SK-N-DZ (cell line): ENCODE results near the gene DNASE2B.
A peak's percentile ranks its signal among the peaks of the same experiment; 100 is the strongest.

Source experiments
- DNase-seq: peaks from one replicate; pipeline ENCODE4 v3.0.0-alpha.2; 2015; ENCODE audit warnings: low spot score

DNASE2B gene

DNA sequence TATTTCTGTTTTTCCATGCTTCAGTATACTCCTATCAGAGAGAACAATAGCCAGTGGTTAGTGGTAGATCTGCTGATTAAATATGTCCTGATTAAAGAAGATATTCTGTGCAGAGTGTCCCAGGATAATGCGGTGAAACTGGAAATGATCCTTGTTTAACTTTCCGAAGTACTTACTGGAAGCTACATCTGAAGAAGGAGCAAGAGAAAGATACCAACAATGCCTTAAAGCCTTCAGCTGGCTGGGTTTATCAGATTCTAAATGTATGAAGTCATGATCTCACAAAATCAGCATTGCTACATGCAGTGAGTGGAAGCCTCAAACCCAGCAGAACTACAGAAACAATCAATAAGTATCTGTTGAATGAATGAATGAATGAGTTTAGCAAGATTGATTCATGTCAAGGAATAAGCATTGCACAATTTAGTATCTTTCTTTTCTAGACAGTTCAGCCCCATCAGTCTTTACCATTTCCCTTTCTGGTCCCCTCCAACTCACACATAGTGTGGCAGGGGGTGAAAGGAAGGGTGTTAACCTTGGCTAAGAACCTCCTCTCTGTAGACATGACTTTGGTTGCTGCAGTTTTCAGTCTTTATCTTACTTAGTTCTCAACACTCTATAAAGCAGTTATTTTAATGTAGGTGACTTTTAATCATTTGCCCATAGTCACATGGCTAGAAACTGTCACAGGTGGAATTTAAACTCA is 24.7 kb upstream of the DNASE2B start:
- no peak for DNase-seq

DNA sequence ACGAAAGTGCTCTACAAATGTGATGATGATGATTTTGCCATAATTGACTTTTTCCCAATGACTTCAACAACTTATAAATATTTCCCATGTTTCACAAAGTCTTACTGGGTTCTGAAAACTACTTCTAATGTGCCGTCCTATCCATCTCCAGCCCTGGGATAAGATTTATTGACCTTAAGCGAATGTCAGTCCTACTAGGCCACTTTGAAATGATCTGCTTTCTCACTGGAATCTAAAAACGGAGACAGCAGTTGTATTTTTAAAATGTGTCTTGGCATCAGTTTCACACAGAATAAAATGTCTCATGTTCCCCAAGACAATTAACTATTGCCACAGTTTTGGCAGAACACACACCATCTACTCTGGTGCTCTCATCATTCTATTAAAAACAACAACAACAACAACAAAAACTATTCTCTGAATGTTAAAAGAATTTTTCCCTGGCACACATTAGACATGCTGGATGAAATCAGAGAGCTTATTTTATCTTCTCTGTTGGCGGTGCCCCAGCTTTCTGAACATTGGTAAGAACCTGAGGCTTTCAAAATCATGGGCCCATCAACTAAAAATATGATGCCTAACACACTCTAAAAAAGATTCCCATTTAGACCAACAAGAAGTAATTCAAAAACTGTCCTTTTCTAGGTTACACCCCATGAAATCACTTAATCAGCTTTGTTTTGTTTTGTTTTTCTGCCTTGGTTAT is 23.1 kb upstream of the DNASE2B start:
- DNase-seq: no peak

DNA sequence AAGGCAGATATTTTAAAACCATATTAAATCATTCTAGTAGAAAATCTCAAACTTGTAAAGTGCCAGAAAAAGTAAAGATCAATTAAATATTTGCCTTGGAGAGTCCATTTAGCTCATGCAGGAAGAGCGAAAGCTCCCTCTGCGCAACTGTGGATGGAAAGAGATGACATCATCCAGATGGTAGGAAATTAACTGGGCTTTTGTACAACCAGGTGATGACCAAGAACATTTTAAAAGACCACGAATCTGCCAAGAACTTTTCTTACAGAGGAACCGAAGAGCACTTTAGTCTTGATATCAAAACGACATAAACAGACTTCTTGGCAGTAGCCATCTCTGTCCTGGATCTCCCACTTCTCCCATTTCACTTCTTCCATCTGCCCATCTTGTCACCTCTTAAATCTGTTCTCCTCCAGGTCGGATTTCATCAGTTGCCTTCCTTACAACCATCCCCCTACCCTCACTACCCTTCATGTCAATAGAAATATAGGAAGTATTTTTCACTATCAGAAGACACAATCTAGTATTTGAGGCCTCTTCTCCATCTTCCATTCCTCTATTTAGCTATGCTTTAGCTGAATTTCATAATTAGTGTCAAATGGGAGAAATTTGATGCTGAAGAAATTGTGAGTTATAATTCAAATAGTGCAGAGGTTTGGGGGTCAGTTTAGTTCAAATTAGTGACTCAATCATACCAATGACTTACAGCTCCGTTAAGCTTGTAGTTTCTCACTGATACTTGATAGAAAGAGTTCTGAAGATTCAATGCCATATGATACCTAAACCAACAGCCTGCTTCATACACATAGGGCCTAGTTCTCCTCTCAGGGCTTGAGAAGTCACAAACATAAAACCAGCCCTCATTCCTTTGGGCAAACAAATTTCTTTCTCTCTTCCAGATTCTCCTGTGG is 22.0 kb upstream of the DNASE2B start:
- DNase-seq: no peak

DNA sequence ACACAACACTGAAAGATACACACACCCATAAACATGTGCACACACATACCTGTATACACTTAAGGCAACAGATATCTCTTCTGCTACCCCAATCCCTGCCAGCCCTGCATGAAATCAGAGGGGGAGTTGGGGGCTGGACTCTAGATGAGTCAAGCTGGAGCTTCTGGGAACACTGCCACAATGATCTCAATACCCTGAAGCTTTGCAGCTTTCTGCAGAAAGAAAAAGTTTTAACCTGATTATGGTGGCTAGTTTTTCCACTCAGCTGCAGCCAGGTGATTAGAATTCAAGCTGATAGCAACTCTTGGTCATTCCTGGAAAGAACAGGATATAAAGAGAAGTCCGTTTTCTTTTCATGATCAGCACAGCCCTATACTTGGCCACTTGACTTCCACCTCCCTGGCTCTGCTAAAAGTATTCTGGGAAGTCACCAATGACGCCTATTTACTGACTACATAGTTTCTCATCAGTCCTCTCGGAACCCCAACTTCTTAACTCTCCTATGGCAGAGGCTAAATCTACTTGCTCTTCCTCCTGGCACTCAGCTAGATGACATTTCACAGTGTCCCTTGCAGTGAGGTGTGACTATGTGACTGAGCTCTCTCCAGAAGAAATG is 20.7 kb upstream of the DNASE2B start:
- DNase-seq: no peak

DNA sequence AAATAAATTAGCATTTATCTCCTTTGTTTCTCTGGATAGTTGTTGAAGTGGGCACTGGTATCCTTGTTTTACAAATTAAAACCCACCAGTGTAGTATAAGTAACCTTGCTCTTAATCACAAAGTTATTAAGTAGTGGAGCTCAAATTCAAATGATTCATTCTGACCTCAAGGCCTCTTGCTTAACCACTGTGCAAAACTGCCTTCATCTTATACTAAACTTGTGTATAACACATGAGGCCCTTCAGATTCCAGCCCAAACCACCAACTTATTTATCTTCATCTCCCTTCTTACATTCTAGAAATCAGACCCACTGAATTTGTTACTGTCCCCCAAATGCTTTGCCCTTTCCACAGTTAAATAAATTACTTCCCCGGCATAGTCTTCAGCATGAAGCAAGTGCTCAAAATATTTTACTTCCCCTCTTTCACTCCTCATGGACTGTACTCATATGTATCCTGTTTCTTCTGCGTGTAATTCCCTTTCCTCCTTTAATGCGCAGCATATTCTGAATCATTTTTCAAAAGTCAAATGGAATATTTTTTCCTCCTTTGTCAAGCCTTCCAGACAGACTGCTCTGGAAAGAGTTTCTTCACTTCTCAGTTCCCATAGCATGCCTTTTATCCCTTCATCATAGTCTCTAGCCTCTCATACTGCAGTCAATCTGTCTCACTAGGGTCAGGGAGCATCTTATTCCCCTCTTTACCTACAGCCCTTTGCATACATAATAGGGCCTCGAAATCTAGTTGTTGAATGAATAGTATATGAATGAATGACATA is 19.0 kb upstream of the DNASE2B start:
- DNase-seq: no peak

DNA sequence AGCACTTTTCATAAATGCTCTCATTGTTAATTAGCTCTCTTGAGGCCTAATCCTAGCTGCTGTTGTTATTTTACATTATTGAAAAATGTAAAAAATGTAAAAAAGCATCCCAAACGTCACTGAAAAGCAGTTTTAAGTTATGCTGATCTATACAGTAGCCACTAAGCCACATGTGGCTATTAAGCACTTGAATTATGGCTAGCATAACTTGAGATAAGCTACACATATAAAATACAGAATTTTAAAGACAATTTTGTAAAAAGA is 18.4 kb upstream of the DNASE2B start:
- no peak for DNase-seq

DNA sequence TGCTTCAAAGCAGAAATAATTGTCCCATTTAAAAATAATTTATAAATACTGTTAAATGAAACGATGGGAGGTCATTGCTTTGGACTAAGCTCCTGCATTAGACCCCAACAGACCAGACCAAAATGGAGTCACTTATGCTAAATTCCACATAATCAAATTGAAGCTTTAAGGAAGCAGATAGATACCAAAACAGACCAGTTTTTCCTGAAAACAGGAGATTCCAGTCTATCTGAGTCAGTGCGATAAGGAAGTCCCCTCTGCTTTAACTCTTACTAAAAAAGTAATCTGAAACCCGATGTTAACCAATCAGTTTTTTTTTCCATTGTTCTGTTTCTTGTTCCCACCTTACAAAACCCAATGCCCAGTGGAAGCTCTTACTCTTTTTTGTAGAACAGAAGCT is 16.2 kb upstream of the DNASE2B start:
- DNase-seq: peak; percentile 5

DNA sequence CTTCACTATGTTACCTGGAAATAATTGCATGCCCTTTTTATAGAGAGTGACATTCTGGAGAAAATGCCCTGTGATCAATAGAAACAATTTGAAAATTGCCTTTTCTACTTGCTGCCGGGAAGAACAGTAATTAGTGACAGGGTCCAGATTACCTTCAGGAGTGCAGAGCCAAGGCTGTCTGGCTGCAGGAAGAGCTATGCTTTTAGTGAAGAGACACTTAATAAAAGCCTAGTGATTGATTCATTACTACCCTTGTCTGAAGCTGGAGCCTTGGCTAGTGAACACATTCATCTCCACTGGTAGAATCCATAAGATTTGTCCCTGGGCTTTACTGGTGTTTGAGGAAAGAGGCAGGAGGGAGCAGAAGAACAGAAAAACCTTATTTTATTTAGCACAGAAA is 12.9 kb upstream of the DNASE2B start:
- DNase-seq: peak; percentile 32

DNA sequence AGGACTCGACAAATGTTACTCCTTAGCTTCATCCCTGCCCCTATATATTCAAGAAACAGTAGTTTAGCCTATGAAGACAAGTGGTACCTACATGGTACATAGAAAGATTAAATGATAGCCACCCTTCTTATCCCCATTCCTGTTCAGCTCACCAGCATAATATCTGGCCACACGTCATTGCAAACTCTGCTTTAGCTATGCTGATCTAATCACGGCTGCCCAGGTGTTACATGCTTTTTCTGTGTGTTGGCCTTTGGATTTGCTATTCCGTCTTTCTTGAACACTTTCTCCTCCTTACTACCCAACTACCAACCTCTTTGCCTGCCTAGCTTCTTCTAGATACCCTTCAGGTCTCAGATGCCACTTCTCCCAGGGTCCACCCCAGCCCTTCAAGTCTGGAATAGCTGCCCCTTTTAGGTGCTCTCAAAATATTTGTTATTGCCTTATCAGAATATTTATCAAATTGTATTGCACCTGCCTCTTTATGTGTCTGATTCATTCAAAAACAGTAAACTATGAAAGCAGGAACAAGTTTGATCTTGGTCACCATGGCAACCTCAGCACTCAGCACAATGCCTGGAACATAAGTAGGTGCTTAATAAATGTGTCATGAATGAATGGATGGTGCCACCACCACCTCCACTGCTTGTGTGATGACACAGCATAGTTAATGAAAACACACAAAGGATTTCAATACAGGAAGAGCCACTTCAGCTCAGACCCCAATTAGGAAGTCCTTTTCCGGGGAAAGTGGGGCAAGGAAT is 11.4 kb upstream of the DNASE2B start:
- DNase-seq: no peak

DNA sequence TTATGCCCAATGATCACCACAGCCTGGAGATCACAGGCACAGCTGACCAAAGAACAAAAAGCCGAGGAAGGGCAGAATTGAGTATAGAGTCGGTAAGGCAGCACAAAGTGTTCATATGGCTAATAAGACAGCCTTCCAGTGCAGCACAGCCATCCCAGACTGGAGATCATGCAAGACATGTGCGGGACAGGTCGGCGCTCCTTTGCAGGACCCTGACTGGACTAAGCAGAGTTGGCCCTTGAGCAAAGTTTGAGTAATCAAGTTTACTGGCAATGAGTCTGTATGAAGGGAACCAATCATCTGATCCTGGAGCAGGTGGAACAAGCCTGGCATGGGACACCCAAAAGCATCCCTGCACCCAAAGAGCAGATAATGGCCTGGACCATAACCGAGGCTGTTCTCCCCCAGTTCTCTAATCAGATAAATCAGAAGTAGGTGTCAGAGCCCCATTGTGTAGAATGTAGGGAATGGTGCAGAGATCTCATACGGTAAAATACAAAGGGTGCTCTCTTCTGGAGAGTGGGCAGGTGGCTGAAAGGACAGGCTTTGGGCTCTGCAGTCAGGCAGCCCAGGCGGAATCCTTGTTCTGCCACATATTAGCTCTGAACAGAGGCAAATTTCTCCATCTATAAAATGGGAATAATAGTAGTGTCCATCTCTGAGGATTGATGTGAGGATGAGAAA is 10.7 kb upstream of the DNASE2B start:
- no peak for DNase-seq

DNA sequence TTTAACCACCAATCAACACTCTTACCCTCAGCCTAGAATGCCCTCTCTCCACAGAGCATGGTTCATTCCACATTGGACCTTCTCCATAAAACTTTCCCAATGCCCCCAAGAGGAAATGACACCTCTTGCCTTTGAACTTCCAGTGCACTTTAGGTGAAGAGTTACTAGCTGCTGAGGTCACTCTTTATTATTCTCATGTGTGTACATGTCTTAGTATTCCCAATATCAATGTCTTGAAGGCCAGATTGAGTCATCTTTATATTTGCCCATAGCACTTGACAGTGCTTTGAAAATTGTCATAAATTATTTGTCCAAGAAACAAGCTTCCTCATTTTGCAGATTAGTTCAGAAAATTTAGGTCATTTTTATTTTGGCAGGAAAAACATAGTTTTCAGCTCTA is 8.1 kb upstream of the DNASE2B start:
- no peak for DNase-seq

DNA sequence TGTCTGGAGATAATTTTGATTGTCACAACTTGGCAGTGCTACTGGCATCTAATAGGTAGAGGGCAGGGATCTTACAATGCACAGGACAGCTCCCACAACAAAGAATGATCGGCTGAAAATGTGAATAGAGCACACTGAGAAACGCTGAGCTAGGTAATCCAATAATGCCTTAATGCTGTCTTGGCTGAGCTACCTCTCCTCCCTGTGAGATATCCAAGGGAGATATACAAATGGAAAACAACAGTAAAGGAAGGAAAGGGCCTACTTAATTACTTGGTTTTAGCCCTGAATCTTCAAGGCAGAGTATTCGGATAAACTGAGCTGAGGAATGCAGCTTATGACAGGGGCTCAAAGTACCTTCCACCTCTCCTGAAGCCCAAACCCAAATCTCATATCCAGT is 2.9 kb downstream of the DNASE2B start:
- no peak for DNase-seq

DNA sequence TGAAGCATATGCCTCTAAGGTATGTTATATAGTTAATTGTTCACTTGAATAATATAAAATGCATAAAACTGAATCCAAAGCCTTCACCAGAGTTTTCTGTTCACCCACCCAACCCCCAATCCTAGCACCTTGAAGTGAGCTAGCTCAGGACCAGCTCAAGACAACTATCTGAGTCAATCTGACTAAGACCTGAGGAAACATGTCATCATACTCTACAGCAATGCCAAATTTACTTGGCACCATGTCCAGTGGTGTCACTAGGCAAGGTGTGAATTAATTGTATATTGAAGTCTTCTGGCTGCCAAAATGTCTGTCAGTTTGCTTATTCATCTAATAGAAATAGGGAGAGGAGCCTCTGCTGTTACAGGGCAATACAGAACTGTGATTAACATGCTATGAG is 3.8 kb downstream of the DNASE2B start:
- no peak for DNase-seq

DNA sequence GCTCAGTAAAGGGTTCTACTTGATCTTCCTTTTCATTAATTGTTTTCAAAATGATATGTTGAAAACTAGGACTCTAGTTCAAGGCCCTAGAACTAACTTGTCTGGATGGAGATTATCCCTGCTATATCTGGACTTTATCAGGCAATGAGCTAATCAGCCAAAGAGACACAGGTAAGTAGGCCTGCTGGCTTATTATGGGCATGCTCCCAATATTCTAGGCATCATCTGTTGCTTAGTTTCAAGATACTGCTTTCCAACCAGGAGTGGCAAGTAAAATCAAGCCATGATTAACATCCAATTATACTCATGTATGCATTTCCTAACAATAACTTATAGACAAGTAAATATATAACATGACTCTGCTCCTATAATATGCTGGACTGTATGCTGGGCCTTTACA is 4.2 kb downstream of the DNASE2B start:
- DNase-seq: no peak

DNA sequence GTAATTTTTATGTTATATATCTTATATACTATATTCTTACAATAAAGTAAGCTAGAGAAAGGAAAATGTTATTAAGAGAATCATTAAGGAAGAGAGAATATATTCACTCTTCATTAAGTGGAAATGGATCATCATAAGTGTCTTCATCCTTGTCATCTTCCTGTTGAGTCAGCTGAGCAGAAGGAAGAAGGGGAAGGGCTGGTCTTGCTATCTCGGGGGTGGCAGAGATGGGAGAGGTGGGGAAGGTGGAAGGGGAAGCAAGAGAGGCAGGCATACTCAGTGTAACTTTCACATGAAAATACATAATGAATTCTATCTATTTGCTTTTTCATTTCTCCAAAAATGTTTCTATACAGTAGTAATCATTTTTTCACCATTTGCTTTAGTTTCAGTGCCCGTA is 5.1 kb downstream of the DNASE2B start:
- DNase-seq: no peak

DNA sequence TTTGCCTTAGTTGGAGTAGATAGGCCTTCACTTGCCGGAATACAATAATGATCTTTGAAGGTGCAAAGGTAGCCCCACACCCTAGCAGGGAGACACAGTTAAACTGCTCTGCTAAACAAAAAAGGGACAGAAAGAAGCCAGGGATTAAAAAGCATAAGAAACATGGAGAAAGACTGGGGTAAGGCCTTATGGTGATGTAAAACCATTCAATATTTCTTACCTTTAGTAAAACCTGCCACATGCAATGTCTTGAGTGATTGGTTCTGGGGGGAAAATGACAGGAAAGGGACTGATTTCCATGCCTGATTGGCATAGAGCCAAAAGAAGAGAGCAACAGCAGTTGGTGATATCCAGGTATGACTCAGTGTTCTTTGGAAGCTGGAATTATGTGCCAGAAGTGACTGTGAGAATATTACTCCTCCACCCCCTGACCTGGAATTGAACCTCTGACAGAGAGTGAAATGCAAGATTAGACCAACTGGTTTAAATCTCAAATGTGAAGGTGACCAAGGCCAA is 8.1 kb downstream of the DNASE2B start:
- no peak for DNase-seq

DNA sequence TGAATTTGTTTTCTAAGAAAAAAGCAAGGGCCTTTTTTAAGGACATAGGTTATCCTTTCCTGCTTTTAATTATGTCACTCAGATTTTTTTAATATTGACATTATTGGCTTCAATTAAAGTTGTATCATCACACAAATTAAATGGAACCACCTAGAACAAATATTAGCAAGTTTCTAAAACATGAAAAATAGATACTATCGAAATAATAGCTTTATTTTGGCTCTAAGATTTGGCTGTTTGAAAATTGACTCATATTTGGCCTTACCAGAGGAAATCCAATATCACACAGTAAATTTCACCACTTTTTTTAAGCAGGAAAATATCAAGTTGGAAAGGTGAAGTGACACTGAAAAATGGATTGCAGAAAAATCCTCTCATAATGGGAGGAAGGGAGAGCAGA is 9.2 kb downstream of the DNASE2B start:
- DNase-seq: no peak

DNA sequence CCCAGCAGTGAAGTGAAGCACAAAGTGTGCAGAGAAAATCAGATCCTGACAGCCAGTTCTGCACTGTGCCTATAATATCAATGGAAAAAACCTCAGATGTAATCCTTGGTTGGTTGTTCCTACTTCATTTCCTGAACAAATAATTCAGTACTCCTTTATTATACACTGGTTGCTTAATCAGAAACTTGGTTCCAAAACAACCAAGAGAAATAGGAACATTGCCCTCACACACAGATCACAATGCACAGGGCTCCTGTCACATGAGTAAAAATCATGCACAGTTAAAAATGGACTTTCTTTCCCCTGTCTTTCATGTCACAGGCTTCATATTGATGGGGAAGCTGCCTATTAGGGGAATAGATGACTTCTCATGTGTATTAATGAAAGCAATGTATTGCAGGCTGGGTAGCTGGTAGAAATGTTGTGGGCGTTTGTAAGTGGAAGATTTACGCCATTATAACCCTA is 9.7 kb downstream of the DNASE2B start:
- no peak for DNase-seq

DNA sequence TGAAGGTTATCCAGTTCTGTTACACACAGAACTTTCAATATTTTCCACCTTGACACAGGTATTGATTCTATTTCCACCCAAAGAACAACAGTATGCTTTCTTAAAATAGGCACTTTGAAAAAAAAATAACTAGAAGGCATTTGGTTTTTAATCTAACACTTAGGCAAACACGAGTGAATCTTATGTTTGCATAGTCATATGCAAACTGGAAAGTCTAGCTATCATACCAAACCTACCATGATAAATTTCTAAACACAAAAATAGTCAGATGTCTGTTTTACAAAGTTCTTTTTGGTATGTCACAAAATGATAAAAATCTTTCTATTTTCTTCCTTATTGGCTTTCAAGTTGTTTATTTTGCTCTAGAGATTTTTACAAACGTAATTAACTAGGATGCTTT is 11.6 kb downstream of the DNASE2B start:
- no peak for DNase-seq
